Activated naive CD4-positive, alpha-beta T cell treated with anti-CD3 and anti-CD28 coated beads, Interleukin-2, amount 50 U/mL, for 24 hours (primary cell): ENCODE measurements around the gene RIPOR3.
"Not testable (repeated sequence)": the region's sequence is repeated elsewhere in the genome, so short reads cannot be mapped to it uniquely, and the experiment has no call there.

Experiments used
- H3K27ac Mint-ChIP-seq: one replicate; pipeline ENCODE4 v1.8.0; 2021; ENCODE audit warnings: mild to moderate bottlenecking, mixed read lengths
- H3K27me3 Mint-ChIP-seq: one replicate; pipeline ENCODE4 v1.8.0; 2021; ENCODE audit warnings: mixed read lengths
- H3K36me3 Mint-ChIP-seq: one replicate; pipeline ENCODE4 v1.8.0; 2021; ENCODE audit warnings: mixed read lengths
- H3K4me1 Mint-ChIP-seq: one replicate; pipeline ENCODE4 v1.8.0; 2021; ENCODE audit warnings: mixed read lengths
- H3K4me3 Mint-ChIP-seq: one replicate; pipeline ENCODE4 v1.8.0; 2021; ENCODE audit warnings: mild to moderate bottlenecking, mixed read lengths
- H3K9me3 Mint-ChIP-seq: one replicate; pipeline ENCODE4 v1.8.0; 2021; ENCODE audit warnings: mixed read lengths

RIPOR3 gene

DNA sequence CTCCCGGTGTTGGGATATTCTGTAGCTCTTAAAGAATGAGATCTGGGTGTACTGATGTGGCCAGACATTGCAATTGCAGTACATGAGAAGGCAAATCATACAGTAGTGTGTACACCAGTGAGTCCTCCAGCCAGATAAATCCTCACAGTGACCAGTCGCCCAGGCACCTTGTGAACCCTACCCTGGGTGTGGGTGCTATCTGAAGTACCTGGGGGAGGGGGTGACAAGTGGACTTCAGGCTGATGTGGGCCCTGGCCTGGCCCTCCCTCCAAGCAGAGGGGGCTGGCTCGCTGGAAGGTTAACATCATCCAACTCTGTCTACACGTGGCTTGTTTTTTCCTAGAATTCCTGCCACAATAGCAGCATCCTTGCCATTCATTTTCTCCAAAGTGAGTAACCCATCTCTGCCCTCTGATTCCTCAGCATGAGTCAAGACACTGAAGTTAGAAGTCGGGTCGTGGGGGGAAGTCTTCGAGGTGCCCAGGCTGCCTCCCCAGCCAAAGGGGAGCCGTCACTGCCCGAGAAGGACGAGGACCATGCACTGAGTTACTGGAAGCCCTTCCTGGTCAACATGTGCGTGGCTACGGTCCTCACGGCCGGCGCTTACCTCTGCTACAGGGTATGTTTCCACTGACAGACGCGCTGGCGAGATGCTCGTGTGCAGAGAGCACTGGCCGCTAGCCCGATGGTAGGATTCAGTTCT lies 110.3 kb downstream of the RIPOR3 start:
- H3K36me3 Mint-ChIP-seq, result peaks cover 2% of the 10 kb centered on the region
- no peaks in the 10 kb centered on the region for H3K27me3 Mint-ChIP-seq
- H3K4me3 Mint-ChIP-seq, result no peak overlapping the region
- H3K4me1 Mint-ChIP-seq, result peaks cover 3% of the 10 kb centered on the region
- no peak overlapping the region for H3K27ac Mint-ChIP-seq
- H3K9me3 Mint-ChIP-seq, result no peaks in the 10 kb centered on the region

- no peak overlapping the region for H3K4me3 Mint-ChIP-seq
- H3K4me1 Mint-ChIP-seq, result peaks cover 6% of the 10 kb centered on the region
- H3K9me3 Mint-ChIP-seq, result no peaks in the 10 kb centered on the region
- H3K27ac Mint-ChIP-seq, result no peak overlapping the region
- no peaks in the 10 kb centered on the region for H3K27me3 Mint-ChIP-seq
- peaks cover 7% of the 10 kb centered on the region for H3K36me3 Mint-ChIP-seq
Measured at GRCh38 chr20:50580016-50580747, 111.2 kb downstream of the RIPOR3 start.

- H3K36me3 Mint-ChIP-seq, result peaks cover 11% of the 10 kb centered on the region
- H3K9me3 Mint-ChIP-seq, result no peaks in the 10 kb centered on the region
- no peaks in the 10 kb centered on the region for H3K27me3 Mint-ChIP-seq
- H3K4me3 Mint-ChIP-seq, result no peak overlapping the region
- H3K4me1 Mint-ChIP-seq, result peaks cover 6% of the 10 kb centered on the region
- H3K27ac Mint-ChIP-seq, result no peak overlapping the region
Measured at GRCh38 chr20:50579511-50579910, 111.8 kb downstream of the RIPOR3 start.

GRCh38 chr20:50578778-50579165 lies 112.6 kb downstream of the RIPOR3 start:
- peaks cover 11% of the 10 kb centered on the region for H3K36me3 Mint-ChIP-seq
- H3K9me3 Mint-ChIP-seq, result no peaks in the 10 kb centered on the region
- H3K4me1 Mint-ChIP-seq, result peaks cover 6% of the 10 kb centered on the region
- no peak overlapping the region for H3K4me3 Mint-ChIP-seq
- H3K27ac Mint-ChIP-seq, result no peak overlapping the region
- no peaks in the 10 kb centered on the region for H3K27me3 Mint-ChIP-seq

- Mint-ChIP-seq H3K27me3 (no peaks in the 10 kb centered on the region), H3K4me1 (peaks cover 9% of the 10 kb centered on the region), H3K36me3 (peaks cover 11% of the 10 kb centered on the region), H3K27ac (peak overlapping the region; percentile 48), H3K4me3 (no peak overlapping the region), H3K9me3 (no peaks in the 10 kb centered on the region)
Measured at GRCh38 chr20:50578061-50578777, 113.1 kb downstream of the RIPOR3 start.

GRCh38 chr20:50577175-50578018 lies 113.9 kb downstream of the RIPOR3 start:
- no peaks in the 10 kb centered on the region for H3K27me3 Mint-ChIP-seq
- peaks cover 13% of the 10 kb centered on the region for H3K36me3 Mint-ChIP-seq
- H3K4me3 Mint-ChIP-seq, result no peak overlapping the region
- peaks cover 15% of the 10 kb centered on the region for H3K4me1 Mint-ChIP-seq
- H3K27ac Mint-ChIP-seq, result peak overlapping the region; percentile 48
- H3K9me3 Mint-ChIP-seq, result no peaks in the 10 kb centered on the region

- H3K27me3 Mint-ChIP-seq, result no peaks in the 10 kb centered on the region
- no peak overlapping the region for H3K4me3 Mint-ChIP-seq
- H3K9me3 Mint-ChIP-seq, result no peaks in the 10 kb centered on the region
- peak overlapping the region; percentile 85 for H3K27ac Mint-ChIP-seq
- H3K4me1 Mint-ChIP-seq, result peaks cover 28% of the 10 kb centered on the region
- peaks cover 13% of the 10 kb centered on the region for H3K36me3 Mint-ChIP-seq
Measured at GRCh38 chr20:50575865-50576720, 115.2 kb downstream of the RIPOR3 start.

GRCh38 chr20:50574586-50574985 lies 116.8 kb downstream of the RIPOR3 start:
- Mint-ChIP-seq H3K4me1 (peaks cover 43% of the 10 kb centered on the region), H3K27ac (peak overlapping the region; percentile 81)

GRCh38 chr20:50574108-50574507 lies 117.2 kb downstream of the RIPOR3 start:
- Mint-ChIP-seq H3K36me3 (peaks cover 16% of the 10 kb centered on the region), H3K4me3 (no peak overlapping the region), H3K27me3 (no peaks in the 10 kb centered on the region), H3K27ac (peak overlapping the region; percentile 81), H3K9me3 (no peaks in the 10 kb centered on the region), H3K4me1 (peaks cover 48% of the 10 kb centered on the region)

More at GRCh38 chr20:50574586-50574985, 116.8 kb downstream of the RIPOR3 start:
- H3K27me3 Mint-ChIP-seq, result no peaks in the 10 kb centered on the region
- peaks cover 13% of the 10 kb centered on the region for H3K36me3 Mint-ChIP-seq
- no peak overlapping the region for H3K4me3 Mint-ChIP-seq
- H3K9me3 Mint-ChIP-seq, result no peaks in the 10 kb centered on the region

GRCh38 chr20:50572938-50573777 lies 118.2 kb downstream of the RIPOR3 start:
- no peaks in the 10 kb centered on the region for H3K27me3 Mint-ChIP-seq
- H3K4me3 Mint-ChIP-seq, result no peak overlapping the region
- peak overlapping the region; percentile 82 for H3K27ac Mint-ChIP-seq
- no peaks in the 10 kb centered on the region for H3K9me3 Mint-ChIP-seq
- H3K4me1 Mint-ChIP-seq, result peaks cover 57% of the 10 kb centered on the region
- H3K36me3 Mint-ChIP-seq, result peaks cover 23% of the 10 kb centered on the region

DNA sequence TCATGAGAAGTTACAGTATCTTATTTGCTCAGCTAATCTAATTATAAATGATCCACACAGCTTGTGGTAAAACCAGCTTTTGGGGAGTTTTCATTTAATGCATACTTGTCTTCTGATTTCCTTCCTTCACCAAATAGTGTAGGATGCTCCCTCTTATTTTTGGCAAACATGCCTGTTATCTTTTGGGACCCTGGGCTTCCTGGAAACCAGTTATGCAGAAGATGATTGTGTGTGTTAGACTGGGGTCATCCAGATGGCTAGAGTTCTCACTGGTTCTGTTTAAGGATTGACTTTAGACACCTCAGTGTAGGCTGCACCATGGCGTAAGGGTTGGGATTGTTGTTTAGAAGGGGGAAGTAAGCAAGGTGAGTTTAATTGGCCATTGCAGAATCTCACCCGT lies 119.9 kb downstream of the RIPOR3 start:
- H3K4me1 Mint-ChIP-seq, result peaks cover 72% of the 10 kb centered on the region
- peak overlapping the region; percentile 35 for H3K27ac Mint-ChIP-seq
- H3K27me3 Mint-ChIP-seq, result no peaks in the 10 kb centered on the region
- H3K4me3 Mint-ChIP-seq, result no peak overlapping the region
- H3K9me3 Mint-ChIP-seq, result no peaks in the 10 kb centered on the region
- H3K36me3 Mint-ChIP-seq, result peaks cover 30% of the 10 kb centered on the region

DNA sequence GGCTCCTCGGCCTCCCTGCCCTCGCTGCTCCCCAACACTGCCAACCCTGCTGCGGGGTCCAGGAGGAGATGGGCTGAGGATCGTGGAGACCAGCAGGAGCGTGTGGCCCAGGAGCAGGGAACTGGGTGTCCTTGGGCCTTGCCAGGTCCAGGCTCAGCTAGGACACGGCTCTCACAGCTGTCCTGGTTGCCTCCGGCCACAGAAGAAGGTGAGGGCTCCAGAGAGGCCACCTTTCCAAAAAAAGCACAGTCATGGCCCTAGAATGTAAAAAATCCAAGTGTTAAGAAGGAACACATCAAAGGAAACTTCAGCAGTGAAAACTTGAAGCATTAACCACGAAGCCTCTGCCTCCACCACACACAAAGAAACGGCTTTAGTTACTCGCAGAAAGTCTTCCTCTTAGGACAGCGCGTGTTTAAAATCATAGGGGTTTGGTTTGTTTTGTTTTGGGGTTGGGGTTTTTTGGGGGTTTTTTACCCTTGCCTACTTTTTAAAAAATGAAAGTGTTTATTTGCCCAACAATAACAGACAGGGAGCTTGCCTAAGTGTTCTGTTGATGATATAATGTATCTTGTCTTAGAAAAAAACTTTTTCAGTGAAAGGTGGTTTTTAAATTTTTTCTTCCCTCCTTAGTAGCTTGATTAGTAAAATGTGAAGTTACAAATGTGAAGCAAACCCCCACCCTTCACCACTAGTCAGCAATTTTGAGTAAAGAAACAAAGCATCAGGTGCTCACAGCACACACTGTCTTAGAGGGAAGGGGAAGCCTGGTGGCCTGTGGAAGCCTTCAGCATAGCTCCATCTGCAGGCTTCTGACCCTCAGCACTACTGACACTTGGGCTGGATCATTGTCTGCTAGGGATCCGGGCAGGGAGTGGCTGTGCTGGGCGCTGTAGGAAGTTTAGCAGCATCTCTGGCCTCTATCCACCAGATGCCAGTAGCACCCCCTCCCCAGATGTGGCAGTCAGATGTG lies 121.2 kb downstream of the RIPOR3 start:
- Mint-ChIP-seq H3K9me3 (no peaks in the 10 kb centered on the region), H3K27ac (peak overlapping the region; percentile 95), H3K4me1 (peaks cover 69% of the 10 kb centered on the region), H3K4me3 (peak overlapping the region; percentile 66), H3K27me3 (no peaks in the 10 kb centered on the region), H3K36me3 (peaks cover 25% of the 10 kb centered on the region)

DNA sequence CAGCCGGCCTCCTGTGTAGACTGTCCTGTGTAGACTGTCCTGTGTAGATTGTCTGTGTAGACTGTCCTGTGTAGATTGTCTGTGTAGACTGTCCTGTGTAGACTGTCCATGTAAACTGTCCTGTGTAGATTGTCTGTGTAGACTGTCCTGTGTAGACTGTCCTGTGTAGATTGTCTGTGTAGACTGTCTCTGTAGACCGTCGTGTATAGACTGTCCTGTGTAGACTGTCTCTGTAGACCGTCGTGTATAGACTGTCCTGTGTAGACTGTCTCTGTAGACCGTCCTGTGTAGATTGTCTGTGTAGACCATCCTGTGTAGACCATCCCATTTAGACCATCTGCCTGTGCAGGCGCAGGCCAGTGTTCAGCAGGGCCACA lies 121.9 kb downstream of the RIPOR3 start:
- not testable (repeated sequence) for H3K4me3 Mint-ChIP-seq, H3K27me3 Mint-ChIP-seq, H3K9me3 Mint-ChIP-seq
- Mint-ChIP-seq H3K36me3 (peaks cover 21% of the 10 kb centered on the region), H3K4me1 (peaks cover 76% of the 10 kb centered on the region), H3K27ac (peak overlapping the region; percentile 77)
